Esophagus squamous epithelium (tissue), 5 donors: ENCODE data around the gene HOXD9. TPM values are rescaled to one million over a fixed set of nuclear protein-coding genes. Genes with fewer than 3 reads are reported as not detected.

ENCODE experiments used
- DNase-seq: peaks from one replicate; lab custom pipeline; 2025; lab: John Stamatoyannopoulos, UW
- H3K27ac ChIP-seq, 4 donors: fragments of 200-600 bp; sonication (generic); one replicate each; pipeline ENCODE4 v1.5.1; 2016 to 2019; ENCODE audit warnings: mild to moderate bottlenecking in 1 of 4
- H3K27me3 ChIP-seq, 4 donors: fragments of 200-600 bp; sonication (generic); 1 replicate in 3 of 4; 2 replicates in 1 of 4; pipeline versions ENCODE4 v1.5.1 to v1.6.0; 2017 to 2021; ENCODE audit warnings: antibody characterized with exemption in 1 of 4
- H3K36me3 ChIP-seq, 3 donors: fragments of 200-600 bp; sonication (generic); one replicate each; pipeline ENCODE4 v1.5.1; 2016 to 2019
- H3K4me1 ChIP-seq, 3 donors: fragments of 200-600 bp; sonication (generic); one replicate each; pipeline ENCODE4 v1.5.1; 2017 to 2019
- H3K4me3 ChIP-seq, 4 donors: fragments of 200-600 bp; sonication (generic); 1 replicate in 3 of 4; 2 replicates in 1 of 4; pipeline ENCODE4 v1.5.1; 2016 to 2019; ENCODE audit warnings: mild to moderate bottlenecking in 2 of 4, moderate library complexity in 1 of 4
- H3K9me3 ChIP-seq, 3 donors: fragments of 200-600 bp; sonication (generic); one replicate each; pipeline ENCODE4 v1.5.1; 2016 to 2019
- CTCF ChIP-seq, 6 experiments: fragments of 450-650 bp in 4 of 6; fragments of 200-600 bp in 2 of 6; sonication (generic) in 2 of 6; IDR thresholded peaks; one replicate each; pipeline ENCODE4 v1.5.1; 2016 to 2019; ENCODE audit warnings: antibody characterized with exemption in 6 of 6, mild to moderate bottlenecking in 4 of 6, moderate library complexity in 4 of 6
- POLR2A ChIP-seq, 4 donors: fragments of 450-650 bp; IDR thresholded peaks; one replicate each; pipeline ENCODE4 v1.6.1; 2017; ENCODE audit warnings: antibody characterized with exemption in 4 of 4, mild to moderate bottlenecking in 4 of 4, moderate library complexity in 3 of 4
- WGBS, 2 donors: methylation state at CpG; one replicate each; pipeline ENCODE4 v1.1.5; 2018; 5-methylcytosine and 5-hydroxymethylcytosine counted together
- intact Hi-C: fragments of 100-400 bp; cut with DNase I; formaldehyde crosslinking; loops from one replicate; pipeline ENCODE4 v1.15.0; 2022
- total RNA-seq, 4 donors: library from RNA; depleted of rRNA; stranded (reverse); fragments of >200 nt; gene quantifications; one replicate each; pipeline ENCODE4 v1.1.0, GENCODE V29; 2016
- donor health status: DM: yes; HTN: yes; CAD: no.

Gene HOXD9
- total RNA-seq, 4 donors from 2014 or later = 0.61 to 3.4 TPM; not detected in 2

- Histone ChIP-seq H3K9me3 (peaks cover 0 to 20% (median 13%) of the 10 kb centered on the region in 3 donors), H3K36me3 (no peaks in the 10 kb centered on the region), H3K27me3 (peaks cover 47 to 100% (median 73%) of the 10 kb centered on the region in 4 donors), H3K4me3 (peak overlapping the region in 2 of 4 donors; percentile 38 to 53), H3K4me1 (peaks cover 0 to 53% (median 10%) of the 10 kb centered on the region in 3 donors), H3K27ac (no peak overlapping the region)
- intact Hi-C loops = loop anchor here (10.0 kb wide), 1 partner anchor 715 kb away; no protein-coding TSS in a partner anchor
- 3% methylated on average over 29 of the region's 86 CpGs; no CpG with 5 or more reads in 1 of the 2 donors for WGBS, 2 donors
- TF ChIP-seq CTCF (IDR thresholded peaks at IDR 0.05) = peak in 4 of 6 experiments; percentile 27 to 59 (median 36)
- no peak for TF ChIP-seq POLR2A (IDR thresholded peaks at IDR 0.05)
- no peak for DNase-seq
Observed at GRCh38 chr2:176079831-176080539, 42.5 kb upstream of the HOXD9 start.

- Histone ChIP-seq H3K27me3 (peaks cover 55 to 100% (median 79%) of the 10 kb centered on the region in 4 donors), H3K4me1 (peaks cover 0 to 60% (median 10%) of the 10 kb centered on the region in 3 donors), H3K36me3 (no peaks in the 10 kb centered on the region), H3K4me3 (peak overlapping the region in 2 of 4 donors; percentile 38 to 53), H3K9me3 (peaks cover 0 to 20% (median 13%) of the 10 kb centered on the region in 3 donors), H3K27ac (no peak overlapping the region)
- intact Hi-C loops = loop anchor here (10.0 kb wide), 1 partner anchor 716 kb away; no protein-coding TSS in a partner anchor
- DNase-seq = no peak
- 23% methylated on average over 23 to 30 of the region's 68 CpGs for whole genome bisulfite sequencing, 2 donors
- TF ChIP-seq CTCF (IDR thresholded peaks at IDR 0.05) (no peak), POLR2A (IDR thresholded peaks at IDR 0.05) (no peak)
Observed at GRCh38 chr2:176080540-176081375, 41.8 kb upstream of the HOXD9 start.

GRCh38 chr2:176081376-176081836, 41.1 kb upstream of the HOXD9 start:
- Histone ChIP-seq H3K36me3 (no peaks in the 10 kb centered on the region), H3K4me3 (no peak overlapping the region), H3K9me3 (peaks cover 0 to 20% (median 13%) of the 10 kb centered on the region in 3 donors), H3K4me1 (peaks cover 0 to 67% (median 13%) of the 10 kb centered on the region in 3 donors), H3K27ac (no peak overlapping the region), H3K27me3 (peaks cover 60 to 100% (median 81%) of the 10 kb centered on the region in 4 donors)
- intact Hi-C loops = loop anchor here (10.0 kb wide), 1 partner anchor 717 kb away; no protein-coding TSS in a partner anchor
- WGBS, 2 donors = 17 to 18% methylated on average over 17 of the region's 17 CpGs
- DNase-seq = no peak
- TF ChIP-seq POLR2A (IDR thresholded peaks at IDR 0.05) (no peak), CTCF (IDR thresholded peaks at IDR 0.05) (no peak)

GRCh38 chr2:176081837-176082524, 40.5 kb upstream of the HOXD9 start:
- intact Hi-C loops = loop anchor here (10.0 kb wide), 1 partner anchor 717 kb away; no protein-coding TSS in a partner anchor
- H3K4me3 ChIP-seq = no peak overlapping the region
- H3K9me3 ChIP-seq = peaks cover 0 to 20% (median 13%) of the 10 kb centered on the region in 3 donors
- H3K27ac ChIP-seq = no peak overlapping the region
- no peak for TF ChIP-seq POLR2A (IDR thresholded peaks at IDR 0.05)
- no peak for TF ChIP-seq CTCF (IDR thresholded peaks at IDR 0.05)
- H3K4me1 ChIP-seq = peaks cover 0 to 67% (median 13%) of the 10 kb centered on the region in 3 donors
- no peaks in the 10 kb centered on the region for H3K36me3 ChIP-seq
- no peak for DNase-seq
- peaks cover 65 to 100% (median 80%) of the 10 kb centered on the region in 4 donors for H3K27me3 ChIP-seq
- WGBS, 2 donors = 14 to 20% methylated on average over 15 to 20 of the region's 62 CpGs
